Osteocyte (in vitro differentiated cells): Measurements from ENCODE around the gene TADA1. TPM values are rescaled to one million over a fixed set of nuclear protein-coding genes. Genes with fewer than 3 reads are reported as not detected.

Experiments used
- DNase-seq: peaks from one replicate; pipeline ENCODE4 v3.0.0; 2021; ENCODE audit warnings: mixed read lengths; ENCODE audit not compliant: unreplicated experiment; ENCODE audit errors: extremely low spot score
- H3K27ac Mint-ChIP-seq: one replicate; pipeline ENCODE4 v1.8.0; 2021; ENCODE audit warnings: mild to moderate bottlenecking, mixed read lengths; ENCODE audit not compliant: unreplicated experiment
- H3K27me3 Mint-ChIP-seq: one replicate; pipeline ENCODE4 v1.8.0; 2021; ENCODE audit warnings: mixed read lengths; ENCODE audit not compliant: unreplicated experiment
- H3K36me3 Mint-ChIP-seq: one replicate; pipeline ENCODE4 v1.8.0; 2021; ENCODE audit warnings: mixed read lengths; ENCODE audit not compliant: unreplicated experiment
- H3K4me1 Mint-ChIP-seq: one replicate; pipeline ENCODE4 v1.8.0; 2021; ENCODE audit warnings: mixed read lengths; ENCODE audit not compliant: unreplicated experiment
- H3K4me3 Mint-ChIP-seq: one replicate; pipeline ENCODE4 v1.8.0; 2021; ENCODE audit warnings: mild to moderate bottlenecking, moderate library complexity, mixed read lengths; ENCODE audit not compliant: unreplicated experiment
- H3K9me3 Mint-ChIP-seq: one replicate; pipeline ENCODE4 v1.8.0; 2021; ENCODE audit warnings: mixed read lengths; ENCODE audit not compliant: unreplicated experiment
- total RNA-seq: library from RNA; stranded (reverse); gene quantifications from 2 replicates; pipeline ENCODE4 v1.2.1, GENCODE V29; 2021
- TF ChIP-seq, protein P1 (sequence below): fragments of 200-600 bp; sonication (generic); IDR thresholded peaks from 2 replicates; pipeline ENCODE4 v1.5.0; 2021; ENCODE audit warnings: antibody characterized with exemption, mild to moderate bottlenecking, moderate library complexity

The TADA1 gene
- total RNA-seq, 1 donor from 2014 or later, result 9.8 TPM

DNA sequence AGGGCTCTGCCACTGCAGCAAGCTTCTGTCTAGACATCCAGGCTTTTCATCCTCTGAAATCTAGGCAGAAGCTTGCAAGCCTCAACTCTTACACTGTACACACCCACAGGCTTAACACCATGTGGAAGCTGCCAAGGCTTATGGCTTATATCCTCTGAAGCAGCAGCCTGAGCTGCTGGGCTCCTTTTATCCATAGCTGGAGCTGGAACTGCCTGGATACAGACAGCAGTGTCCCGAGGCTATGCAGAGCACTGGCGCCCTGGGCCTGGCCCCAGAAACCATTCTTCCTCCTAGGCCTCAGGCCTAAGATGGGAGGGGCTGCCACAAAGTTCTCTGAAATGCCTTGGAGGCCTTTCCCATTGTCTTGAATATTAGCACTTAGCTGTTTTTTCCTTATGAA is 56.1 kb downstream of the TADA1 start:
- Mint-ChIP-seq H3K27me3 (peaks cover 10% of the 10 kb centered on the region), H3K36me3 (peaks cover 2% of the 10 kb centered on the region), H3K27ac (no peak overlapping the region), H3K4me3 (no peak overlapping the region), H3K4me1 (no peaks in the 10 kb centered on the region), H3K9me3 (peaks cover 6% of the 10 kb centered on the region)
- DNase-seq, result no peak
- TF ChIP-seq, protein P1, sequence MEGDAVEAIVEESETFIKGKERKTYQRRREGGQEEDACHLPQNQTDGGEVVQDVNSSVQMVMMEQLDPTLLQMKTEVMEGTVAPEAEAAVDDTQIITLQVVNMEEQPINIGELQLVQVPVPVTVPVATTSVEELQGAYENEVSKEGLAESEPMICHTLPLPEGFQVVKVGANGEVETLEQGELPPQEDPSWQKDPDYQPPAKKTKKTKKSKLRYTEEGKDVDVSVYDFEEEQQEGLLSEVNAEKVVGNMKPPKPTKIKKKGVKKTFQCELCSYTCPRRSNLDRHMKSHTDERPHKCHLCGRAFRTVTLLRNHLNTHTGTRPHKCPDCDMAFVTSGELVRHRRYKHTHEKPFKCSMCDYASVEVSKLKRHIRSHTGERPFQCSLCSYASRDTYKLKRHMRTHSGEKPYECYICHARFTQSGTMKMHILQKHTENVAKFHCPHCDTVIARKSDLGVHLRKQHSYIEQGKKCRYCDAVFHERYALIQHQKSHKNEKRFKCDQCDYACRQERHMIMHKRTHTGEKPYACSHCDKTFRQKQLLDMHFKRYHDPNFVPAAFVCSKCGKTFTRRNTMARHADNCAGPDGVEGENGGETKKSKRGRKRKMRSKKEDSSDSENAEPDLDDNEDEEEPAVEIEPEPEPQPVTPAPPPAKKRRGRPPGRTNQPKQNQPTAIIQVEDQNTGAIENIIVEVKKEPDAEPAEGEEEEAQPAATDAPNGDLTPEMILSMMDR, result no peak

- no peak for DNase-seq
- H3K27me3 Mint-ChIP-seq, result peaks cover 22% of the 10 kb centered on the region
- H3K4me3 Mint-ChIP-seq, result no peak overlapping the region
- TF ChIP-seq, protein P1, result no peak
- H3K9me3 Mint-ChIP-seq, result no peaks in the 10 kb centered on the region
- H3K36me3 Mint-ChIP-seq, result no peaks in the 10 kb centered on the region
- H3K27ac Mint-ChIP-seq, result no peak overlapping the region
- H3K4me1 Mint-ChIP-seq, result no peaks in the 10 kb centered on the region
Observed at GRCh38 chr1:166814611-166815010, 61.5 kb downstream of the TADA1 start.

GRCh38 chr1:166813508-166814223 is 62.4 kb downstream of the TADA1 start:
- Mint-ChIP-seq H3K9me3 (no peaks in the 10 kb centered on the region), H3K27me3 (peaks cover 27% of the 10 kb centered on the region), H3K4me3 (no peak overlapping the region), H3K36me3 (no peaks in the 10 kb centered on the region), H3K27ac (no peak overlapping the region), H3K4me1 (no peaks in the 10 kb centered on the region)
- TF ChIP-seq, protein P1, result no peak
- DNase-seq, result no peak

- H3K36me3 Mint-ChIP-seq, result no peaks in the 10 kb centered on the region
- peaks cover 30% of the 10 kb centered on the region for H3K27me3 Mint-ChIP-seq
- H3K4me1 Mint-ChIP-seq, result no peaks in the 10 kb centered on the region
- TF ChIP-seq, protein P1, result no peak
- H3K4me3 Mint-ChIP-seq, result no peak overlapping the region
- H3K27ac Mint-ChIP-seq, result no peak overlapping the region
- no peak for DNase-seq
- no peaks in the 10 kb centered on the region for H3K9me3 Mint-ChIP-seq
Observed at GRCh38 chr1:166811691-166812090, 64.4 kb downstream of the TADA1 start.

- no peaks in the 10 kb centered on the region for H3K9me3 Mint-ChIP-seq
- TF ChIP-seq, protein P1, result no peak
Observed at GRCh38 chr1:166808952-166809351, 67.1 kb downstream of the TADA1 start.

More at GRCh38 chr1:166808952-166809351, 67.1 kb downstream of the TADA1 start:
- DNase-seq, result no peak
- Mint-ChIP-seq H3K4me1 (no peaks in the 10 kb centered on the region), H3K27me3 (peaks cover 31% of the 10 kb centered on the region), H3K4me3 (no peak overlapping the region), H3K36me3 (no peaks in the 10 kb centered on the region), H3K27ac (no peak overlapping the region)

Other genes starting within 250 kb of the TADA1 start
- 33.0 and 34.3 TPM in 2 replicates for gene POGK, start 36.8 kb downstream of the TADA1 start, total RNA-seq
- gene ILDR2, start 99.3 kb upstream of the TADA1 start, total RNA-seq, result 0.16 TPM in 1 of 2 replicates, not detected in the other
- gene MAEL, start 113.0 kb upstream of the TADA1 start, total RNA-seq, result not detected in 2 replicates
- gene GPA33, start 214.1 kb upstream of the TADA1 start, total RNA-seq, result not detected in 2 replicates
- gene STYXL2, start 217.8 kb upstream of the TADA1 start, total RNA-seq, result 0.70 and 0.86 TPM in 2 replicates